HS-27A (cell line): ENCODE data around the gene APCDD1L.
"Not testable (repeated sequence)": the region's sequence is repeated elsewhere in the genome, so short reads cannot be mapped to it uniquely, and the experiment has no call there.

Experiments used
- DNase-seq: peaks from one replicate; pipeline ENCODE4 v3.0.0-alpha.2; 2012; ENCODE audit warnings: low read depth, missing footprints

APCDD1L gene

DNA sequence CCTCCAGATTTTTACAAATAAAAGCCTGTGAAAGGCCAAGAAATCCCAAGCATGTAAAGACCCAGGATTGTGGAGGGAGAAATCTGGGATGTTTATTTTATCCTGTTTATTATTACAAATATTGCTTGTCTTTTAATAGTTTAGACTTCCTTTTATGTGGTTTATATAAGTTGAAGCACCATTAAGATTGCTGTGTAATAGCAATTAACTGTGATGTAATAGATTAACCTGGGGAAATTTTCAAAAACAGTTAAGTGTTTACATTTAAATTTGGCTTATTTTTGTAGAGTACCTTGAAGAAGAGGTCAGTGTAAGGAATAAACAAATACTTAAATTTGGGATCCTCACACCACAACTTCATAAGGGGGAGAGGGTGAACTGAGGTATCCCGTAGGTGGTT lies 99.1 kb downstream of the APCDD1L start:
- no peak for DNase-seq

DNA sequence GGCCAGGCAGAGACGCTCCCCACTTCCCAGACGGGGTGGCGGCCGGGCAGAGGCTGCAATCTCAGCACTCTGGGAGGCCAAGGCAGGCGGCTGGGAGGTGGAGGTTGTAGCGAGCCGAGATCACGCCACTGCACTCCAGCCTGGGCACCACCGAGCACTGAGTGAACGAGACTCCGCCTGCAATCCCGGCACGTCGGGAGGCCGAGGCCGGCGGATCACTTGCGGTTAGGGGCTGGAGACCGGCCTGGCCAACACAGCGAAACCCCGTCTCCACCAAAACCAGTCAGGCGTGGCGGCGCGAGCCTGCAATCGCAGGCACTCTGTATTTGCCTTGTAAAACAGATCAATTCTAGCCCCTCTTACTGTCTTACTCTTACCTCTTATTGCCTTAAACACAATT lies 100.4 kb downstream of the APCDD1L start:
- not testable (repeated sequence) for DNase-seq

DNA sequence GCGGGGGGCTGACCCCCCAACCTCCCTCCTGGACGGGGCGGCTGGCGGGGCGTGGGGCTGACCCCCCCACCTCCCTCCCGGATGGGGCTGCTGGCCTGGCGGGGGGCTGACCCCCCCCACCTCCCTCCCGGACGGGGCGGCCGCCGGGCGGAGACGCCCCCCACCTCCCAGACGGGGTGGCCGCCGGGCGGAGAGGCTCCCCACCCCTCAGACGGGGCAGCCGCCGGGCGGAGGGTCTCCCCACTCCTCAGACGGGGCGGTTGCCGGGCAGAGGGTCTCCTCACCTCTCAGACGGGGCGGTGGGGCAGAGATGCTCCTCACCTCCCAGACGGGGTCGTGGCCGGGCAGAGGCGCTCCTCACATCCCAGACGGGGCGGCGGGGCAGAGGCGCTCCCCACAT lies 101.0 kb downstream of the APCDD1L start:
- DNase-seq: not testable (repeated sequence)
